Muscle of leg (tissue), 11 donors: ENCODE results near the gene ZFAND3. TPM values are rescaled to one million over a fixed set of nuclear protein-coding genes. Genes with fewer than 3 reads are reported as not detected.
"Not testable (repeated sequence)": the region's sequence is repeated elsewhere in the genome, so short reads cannot be mapped to it uniquely, and the experiment has no call there.

Experiments used
- DNase-seq: peaks from one replicate; pipeline ENCODE4 v3.0.0; 2013
- H3K27ac ChIP-seq: one replicate; pipeline ENCODE4 v1.5.1; 2013; ENCODE audit warnings: mild to moderate bottlenecking, low read length, control low read depth
- H3K27me3 ChIP-seq: one replicate; pipeline ENCODE4 v1.6.1; 2013; ENCODE audit warnings: low read length; ENCODE audit not compliant: control insufficient read depth, insufficient read depth
- H3K36me3 ChIP-seq: one replicate; pipeline ENCODE4 v1.6.1; 2013; ENCODE audit warnings: low read length; ENCODE audit not compliant: control insufficient read depth, insufficient read depth
- H3K4me1 ChIP-seq: one replicate; pipeline ENCODE4 v1.6.1; 2013; ENCODE audit warnings: low read length; ENCODE audit not compliant: control insufficient read depth, insufficient read depth
- H3K4me3 ChIP-seq: one replicate; pipeline ENCODE4 v1.5.1; 2013; ENCODE audit warnings: low read length, control low read depth
- H3K9me3 ChIP-seq: replicated peaks from 2 replicates; pipeline ENCODE4 v1.6.1; 2013; ENCODE audit warnings: low read depth, low read length; ENCODE audit not compliant: control insufficient read depth
- WGBS: methylation state at CpG from one replicate; pipeline ENCODE4 v1.1.5; 2013; ENCODE audit warnings: missing lambda C conversion rate; ENCODE audit not compliant: insufficient coverage; 5-methylcytosine and 5-hydroxymethylcytosine counted together
- polyA plus RNA-seq, 8 donors: library from polyadenylated mRNA; unstranded; fragments of 120-200 nt; gene quantifications; one replicate each; pipeline versions ENCODE4 v1.2.1 to v1.2.3, GENCODE V29; 2013; ENCODE audit warnings: inconsistent platforms in 1 of 8, low replicate concordance in 1 of 8; ENCODE audit not compliant: insufficient read length in 8 of 8, insufficient read depth in 1 of 8
- total RNA-seq: library from RNA; stranded (reverse); fragments of 120-200 nt; gene quantifications from one replicate; pipeline ENCODE4 v1.2.4, GENCODE V29; 2013

The ZFAND3 gene
- total and polyA plus RNA-seq, 9 donors, result 13.8 to 92.1 (median 83.8) TPM

GRCh38 chr6:37988696-37989095 is 169.2 kb downstream of the ZFAND3 start:
- Histone ChIP-seq H3K4me3 (no peak overlapping the region), H3K9me3 (no peaks in the 10 kb centered on the region), H3K36me3 (no peaks in the 10 kb centered on the region), H3K27me3 (no peaks in the 10 kb centered on the region), H3K4me1 (peaks cover 9% of the 10 kb centered on the region), H3K27ac (no peak overlapping the region)
- DNase-seq, result peak; percentile 37
- WGBS, result no CpG with 5 or more reads among the region's 3 CpGs

GRCh38 chr6:37990762-37991525 is 171.4 kb downstream of the ZFAND3 start:
- H3K27ac ChIP-seq, result no peak overlapping the region
- H3K4me3 ChIP-seq, result no peak overlapping the region
- 100% methylated on average over 1 of the region's 6 CpGs for WGBS
- H3K27me3 ChIP-seq, result no peaks in the 10 kb centered on the region
- no peaks in the 10 kb centered on the region for H3K9me3 ChIP-seq
- no peaks in the 10 kb centered on the region for H3K36me3 ChIP-seq
- H3K4me1 ChIP-seq, result peaks cover 12% of the 10 kb centered on the region
- peak; percentile 73 for DNase-seq

- no peaks in the 10 kb centered on the region for H3K9me3 ChIP-seq
- H3K4me1 ChIP-seq, result peaks cover 9% of the 10 kb centered on the region
- no peak for DNase-seq
- no peak overlapping the region for H3K4me3 ChIP-seq
- no peaks in the 10 kb centered on the region for H3K27me3 ChIP-seq
- no CpG with 5 or more reads among the region's 2 CpGs for WGBS
- H3K36me3 ChIP-seq, result no peaks in the 10 kb centered on the region
- no peak overlapping the region for H3K27ac ChIP-seq
Measured at GRCh38 chr6:37992749-37993148, 173.2 kb downstream of the ZFAND3 start.

- DNase-seq, H3K27ac ChIP-seq, H3K4me1 ChIP-seq, H3K36me3 ChIP-seq, H3K9me3 ChIP-seq, H3K4me3 ChIP-seq, H3K27me3 ChIP-seq: not testable (repeated sequence)
- WGBS, result no CpG with 5 or more reads among the region's 7 CpGs
Measured at GRCh38 chr6:37993194-37993593, 173.7 kb downstream of the ZFAND3 start.

GRCh38 chr6:37993596-37993995 is 174.1 kb downstream of the ZFAND3 start:
- DNase-seq, result no peak
- H3K4me1 ChIP-seq, result peaks cover 9% of the 10 kb centered on the region
- no peaks in the 10 kb centered on the region for H3K9me3 ChIP-seq
- no CpG with 5 or more reads among the region's 5 CpGs for WGBS
- H3K27me3 ChIP-seq, result no peaks in the 10 kb centered on the region
- H3K27ac ChIP-seq, result no peak overlapping the region
- H3K4me3 ChIP-seq, result no peak overlapping the region
- H3K36me3 ChIP-seq, result no peaks in the 10 kb centered on the region

GRCh38 chr6:37994223-37994622 is 174.7 kb downstream of the ZFAND3 start:
- Histone ChIP-seq H3K27ac (no peak overlapping the region), H3K4me1 (peaks cover 9% of the 10 kb centered on the region), H3K9me3 (no peaks in the 10 kb centered on the region), H3K27me3 (no peaks in the 10 kb centered on the region), H3K4me3 (no peak overlapping the region), H3K36me3 (no peaks in the 10 kb centered on the region)
- WGBS, result no CpG with 5 or more reads among the region's 2 CpGs
- DNase-seq, result peak; percentile 15

- 92% methylated on average over 2 of the region's 2 CpGs for WGBS
- Histone ChIP-seq H3K27ac (no peak overlapping the region), H3K4me3 (no peak overlapping the region), H3K36me3 (no peaks in the 10 kb centered on the region), H3K9me3 (no peaks in the 10 kb centered on the region), H3K27me3 (no peaks in the 10 kb centered on the region), H3K4me1 (peaks cover 4% of the 10 kb centered on the region)
- DNase-seq, result no peak
Measured at GRCh38 chr6:37998366-37998765, 178.8 kb downstream of the ZFAND3 start.

- no peak overlapping the region for H3K4me3 ChIP-seq
- H3K27ac ChIP-seq, result no peak overlapping the region
- no peak for DNase-seq
- H3K36me3 ChIP-seq, result no peaks in the 10 kb centered on the region
- H3K9me3 ChIP-seq, result no peaks in the 10 kb centered on the region
- no CpG with 5 or more reads among the region's 1 CpG for WGBS
- no peaks in the 10 kb centered on the region for H3K4me1 ChIP-seq
- H3K27me3 ChIP-seq, result no peaks in the 10 kb centered on the region
Measured at GRCh38 chr6:38001386-38001785, 181.9 kb downstream of the ZFAND3 start.

GRCh38 chr6:38004908-38005307 is 185.4 kb downstream of the ZFAND3 start:
- Histone ChIP-seq H3K36me3 (no peaks in the 10 kb centered on the region), H3K4me1 (no peaks in the 10 kb centered on the region), H3K4me3 (no peak overlapping the region), H3K27ac (no peak overlapping the region), H3K9me3 (no peaks in the 10 kb centered on the region), H3K27me3 (no peaks in the 10 kb centered on the region)
- DNase-seq, result no peak
- WGBS, result no CpG with 5 or more reads among the region's 2 CpGs

GRCh38 chr6:38011937-38012336 is 192.4 kb downstream of the ZFAND3 start:
- H3K9me3 ChIP-seq, result peaks cover 10% of the 10 kb centered on the region
- no peak overlapping the region for H3K4me3 ChIP-seq
- H3K27ac ChIP-seq, result no peak overlapping the region
- no peaks in the 10 kb centered on the region for H3K27me3 ChIP-seq
- no peaks in the 10 kb centered on the region for H3K4me1 ChIP-seq
- 100% methylated on average over 1 of the region's 5 CpGs for WGBS
- DNase-seq, result no peak
- H3K36me3 ChIP-seq, result no peaks in the 10 kb centered on the region

GRCh38 chr6:38012573-38012972 is 193.0 kb downstream of the ZFAND3 start:
- Histone ChIP-seq H3K27ac (no peak overlapping the region), H3K9me3 (peaks cover 10% of the 10 kb centered on the region), H3K36me3 (no peaks in the 10 kb centered on the region), H3K4me1 (peaks cover 2% of the 10 kb centered on the region), H3K4me3 (no peak overlapping the region), H3K27me3 (no peaks in the 10 kb centered on the region)
- no peak for DNase-seq
- 84% methylated on average over 4 of the region's 5 CpGs for WGBS
